GM10266 (cell line): ENCODE data around the gene SARNP.
"Not testable (repeated sequence)": the region's sequence is repeated elsewhere in the genome, so short reads cannot be mapped to it uniquely, and the experiment has no call there.

Experiments
- DNase-seq: peaks from one replicate; pipeline ENCODE4 v3.0.0; 2012; ENCODE audit errors: extremely low spot score
- CTCF ChIP-seq: IDR thresholded peaks from 2 replicates; pipeline ENCODE4 v1.5.1; 2012; ENCODE audit warnings: mild to moderate bottlenecking, low read depth; ENCODE audit not compliant: control insufficient read depth, insufficient read depth; ENCODE audit errors: missing control alignments

The SARNP gene

GRCh38 chr12:55844961-55845360, 27.4 kb upstream of the SARNP start:
- no peak for TF ChIP-seq CTCF
- DNase-seq, result no peak

GRCh38 chr12:55843431-55843830, 25.9 kb upstream of the SARNP start:
- no peak for DNase-seq
- TF ChIP-seq CTCF, result no peak

GRCh38 chr12:55842681-55843429, 25.3 kb upstream of the SARNP start, which contains the start of gene MMP19:
TSS of gene MMP19 (minus strand) at chr12:55842936. CDS start at chr12:55842830, 106 bp downstream.
- TF ChIP-seq CTCF, result no peak

GRCh38 chr12:55840581-55841351, 23.2 kb upstream of the SARNP start:
- TF ChIP-seq CTCF, result no peak
- no peak for DNase-seq

More at GRCh38 chr12:55842681-55843429, 25.3 kb upstream of the SARNP start, which contains the start of gene MMP19:
- DNase-seq, result no peak

- no peak for TF ChIP-seq CTCF
- no peak for DNase-seq
These were observed 22.0 kb upstream of the SARNP start for GRCh38 chr12:55839345-55840140.

- no peak for DNase-seq
- TF ChIP-seq CTCF, result no peak
These were observed 20.8 kb upstream of the SARNP start for GRCh38 chr12:55838361-55838760.

GRCh38 chr12:55834400-55834799, 16.9 kb upstream of the SARNP start:
- not testable (repeated sequence) for DNase-seq
